AG04450 (cell line): ENCODE data around the gene C2CD5. TPM values are rescaled to one million over a fixed set of nuclear protein-coding genes. Genes with fewer than 3 reads are reported as not detected.
"Not testable (repeated sequence)": the region's sequence is repeated elsewhere in the genome, so short reads cannot be mapped to it uniquely, and the experiment has no call there.

Experiments used
- CTCF ChIA-PET: fragments of 300-600, 350-600 bp; formaldehyde crosslinking; extraction: SDS; loops from one replicate; lab custom pipeline; 2022; ENCODE audit warnings: antibody characterized with exemption, inconsistent platforms; lab: Charles Lee
- POLR2A ChIA-PET: fragments of 350-600 bp; formaldehyde crosslinking; extraction: SDS; loops from one replicate; lab custom pipeline; 2021; ENCODE audit warnings: antibody characterized with exemption, inconsistent platforms; lab: Yijun Ruan, JAX
- DNase-seq: peaks from one replicate; pipeline ENCODE4 v3.0.0-alpha.2; 2011; ENCODE audit warnings: low read depth, low spot score
- H3K27ac ChIP-seq: one replicate; pipeline ENCODE4 v1.5.1; 2012; ENCODE audit warnings: low read depth, low read length, control low read depth
- H3K27me3 ChIP-seq: one replicate; pipeline ENCODE4 v1.6.0; 2012; ENCODE audit warnings: low read length; ENCODE audit not compliant: control insufficient read depth, insufficient read depth
- H3K4me3 ChIP-seq: 2 replicates; pipeline ENCODE4 v1.5.1; 2011; ENCODE audit warnings: mild to moderate bottlenecking, low read depth, low read length, control low read depth
- H3K9me3 ChIP-seq: 2 replicates; pipeline ENCODE4 v1.5.1; 2012; ENCODE audit warnings: low read length; ENCODE audit not compliant: control insufficient read depth, insufficient read depth
- CTCF ChIP-seq: IDR thresholded peaks from 2 replicates; pipeline ENCODE4 v1.5.1; 2011; ENCODE audit warnings: low read depth, low read length, control low read depth, inconsistent platforms
- polyA plus RNA-seq: library from polyadenylated mRNA; depleted of rRNA; stranded (reverse); fragments of >200 nt; gene quantifications from 2 replicates; pipeline ENCODE4 v1.2.3, GENCODE V29; 2011

Gene C2CD5
- polyA plus RNA-seq, 1 experiment = 38.3 TPM

GRCh38 chr12:22569253-22569652, 24.9 kb upstream of the C2CD5 start:
- no peak for TF ChIP-seq CTCF

GRCh38 chr12:22562036-22563028, 18.0 kb upstream of the C2CD5 start:
- H3K27me3 ChIP-seq = peaks cover 6% of the 10 kb centered on the region
- no peak overlapping the region for H3K27ac ChIP-seq
- DNase-seq = no peak
- no peak overlapping the region for H3K4me3 ChIP-seq
- no peak for TF ChIP-seq CTCF
- POLR2A ChIA-PET = no interaction called here
- CTCF ChIA-PET = interaction anchor here (1.2 kb wide), 1 partner anchor 18 kb away, joined by 3 read pairs; the partner anchor contains the start of gene C2CD5
- no peaks in the 10 kb centered on the region for H3K9me3 ChIP-seq

More at GRCh38 chr12:22569253-22569652, 24.9 kb upstream of the C2CD5 start:
- Histone ChIP-seq H3K9me3 (no peaks in the 10 kb centered on the region), H3K27ac (no peak overlapping the region), H3K4me3 (no peak overlapping the region), H3K27me3 (no peaks in the 10 kb centered on the region)
- ChIA-PET CTCF (interaction anchor here (0.6 kb wide), 1 partner anchor 19 kb away, joined by 4 read pairs; no protein-coding TSS in a partner anchor), POLR2A (no interaction called here)
- no peak for DNase-seq

GRCh38 chr12:22554750-22555149, 10.4 kb upstream of the C2CD5 start:
- H3K4me3 ChIP-seq, H3K27ac ChIP-seq, H3K9me3 ChIP-seq, DNase-seq, CTCF ChIA-PET, H3K27me3 ChIP-seq, POLR2A ChIA-PET: not testable (repeated sequence)

DNA sequence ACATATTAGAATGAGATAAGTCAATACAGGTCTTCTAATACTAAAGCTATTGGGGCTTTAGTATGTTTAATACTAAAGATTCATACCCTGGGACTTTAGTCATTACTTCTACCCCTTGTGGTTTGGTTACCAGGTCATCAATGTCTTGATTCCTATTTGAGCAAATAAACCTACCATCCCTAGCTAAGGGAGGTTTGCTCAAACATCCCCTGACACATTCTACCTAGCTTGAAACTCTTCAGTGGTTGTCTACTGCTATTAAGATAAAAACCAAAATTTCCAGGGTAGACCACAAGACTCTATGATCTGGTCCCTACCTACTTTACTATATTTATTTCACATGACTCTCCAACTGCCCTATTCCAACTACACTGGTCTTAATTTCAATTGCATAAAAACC, 7.3 kb upstream of the C2CD5 start:
- CTCF ChIA-PET = no interaction called here
- no peak for TF ChIP-seq CTCF
- POLR2A ChIA-PET = no interaction called here
- Histone ChIP-seq H3K27ac (no peak overlapping the region), H3K9me3 (no peaks in the 10 kb centered on the region), H3K4me3 (no peak overlapping the region), H3K27me3 (no peaks in the 10 kb centered on the region)
- no peak for DNase-seq

DNA sequence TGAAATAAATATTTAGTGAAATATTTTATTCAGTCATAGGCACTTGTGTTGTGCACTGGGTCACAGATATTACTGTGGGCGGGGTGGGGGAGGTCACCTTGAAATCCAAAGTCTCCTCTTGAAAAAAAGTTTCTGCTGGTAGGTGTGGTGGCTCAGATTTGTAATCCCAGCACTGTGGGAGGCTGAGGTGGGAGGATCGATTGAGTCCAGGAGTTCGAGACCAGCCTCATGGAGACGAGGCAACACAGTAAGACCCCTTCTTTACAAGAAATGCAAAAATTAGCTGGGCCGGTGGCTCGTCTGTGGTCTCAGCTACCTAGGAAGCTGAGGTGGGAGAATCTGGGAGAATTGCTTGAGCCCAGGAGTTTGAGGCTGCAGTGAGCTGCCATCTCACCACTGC, 913 bp upstream of the C2CD5 start:
- H3K4me3 ChIP-seq = no peak overlapping the region
- ChIA-PET CTCF (interaction anchor here (0.9 to 2.6 kb wide), 8 partner anchors 13 to 462 kb away, joined by 3 to 13 read pairs (median 4); partner anchors contain the start of gene ETNK1), POLR2A (interaction anchor here (1.0 to 1.9 kb wide), 2 partner anchors 68 to 79 kb away, joined by 3 to 23 read pairs; partner anchors contain the start of gene ETNK1)
- H3K27ac ChIP-seq = no peak overlapping the region
- no peak for DNase-seq
- no peaks in the 10 kb centered on the region for H3K27me3 ChIP-seq
- TF ChIP-seq CTCF = no peak
- H3K9me3 ChIP-seq = no peaks in the 10 kb centered on the region; the same call in 1 of the 2 replicates
